ENCODE measurements around the gene TJP3. TPM values are rescaled to one million over a fixed set of nuclear protein-coding genes. Genes with fewer than 3 reads are reported as not detected.

Gene TJP3
- total RNA-seq, 4 donors from 2014 or later: 0.06 to 4.2 (median 0.17) TPM; not detected in 1

GRCh38 chr19:3784607-3785450 lies 76.6 kb downstream of the TJP3 start:
- no peak for DNase-seq (ENCODE audit: extremely low spot score)
- no peak overlapping the region for H3K27ac ChIP-seq (replicated peaks in 1 of 4)
- peak overlapping the region in 3 of 4 donors; percentile 20 to 44 (median 38) for H3K4me3 ChIP-seq
- WGBS: 24% methylated on average over 17 of the region's 25 CpGs
- TF ChIP-seq CTCF (IDR thresholded peaks at IDR 0.05) (no peak), POLR2A (IDR thresholded peaks at IDR 0.05; ENCODE audit: low read depth) (no peak), EP300 (IDR thresholded peaks at IDR 0.05) (no peak), POLR2AphosphoS5 (IDR thresholded peaks at IDR 0.05) (no peak)
- peaks cover 10 to 27% (median 23%) of the 10 kb centered on the region in 4 donors for H3K9me3 ChIP-seq
- no peaks in the 10 kb centered on the region for H3K36me3 ChIP-seq
- intact Hi-C loops (cut with DNase I): no loop called here
- H3K27me3 ChIP-seq: peaks cover 0 to 62% (median 14%) of the 10 kb centered on the region in 4 donors
- peaks cover 5 to 14% (median 9%) of the 10 kb centered on the region in 4 donors for H3K4me1 ChIP-seq

- H3K27me3 ChIP-seq: peaks cover 0 to 65% (median 14%) of the 10 kb centered on the region in 4 donors
- intact Hi-C loops (cut with DNase I): no loop called here
- TF ChIP-seq CTCF (IDR thresholded peaks at IDR 0.05) (no peak), POLR2A (IDR thresholded peaks at IDR 0.05; ENCODE audit: low read depth) (no peak), EP300 (IDR thresholded peaks at IDR 0.05) (no peak), POLR2AphosphoS5 (IDR thresholded peaks at IDR 0.05) (no peak)
- no peak overlapping the region for H3K27ac ChIP-seq (replicated peaks in 1 of 4)
- no peaks in the 10 kb centered on the region for H3K36me3 ChIP-seq
- no peak for DNase-seq (ENCODE audit: extremely low spot score)
- H3K4me3 ChIP-seq: peak overlapping the region; percentile 20 to 44 (median 38)
- 0% methylated on average over 7 of the region's 47 CpGs for WGBS
- H3K4me1 ChIP-seq: peaks cover 5 to 14% (median 9%) of the 10 kb centered on the region in 4 donors
- H3K9me3 ChIP-seq: peaks cover 10 to 26% (median 23%) of the 10 kb centered on the region in 4 donors
Measured at GRCh38 chr19:3785451-3785937, 77.3 kb downstream of the TJP3 start.

- H3K9me3 ChIP-seq: peaks cover 8 to 20% (median 17%) of the 10 kb centered on the region in 4 donors
- intact Hi-C loops (cut with DNase I): no loop called here
- no peak for DNase-seq (ENCODE audit: extremely low spot score)
- H3K27me3 ChIP-seq: peaks cover 0 to 68% (median 14%) of the 10 kb centered on the region in 4 donors
- 7% methylated on average over 29 of the region's 101 CpGs for WGBS
- no peak within 1 kb of the TSS for H3K27ac ChIP-seq (replicated peaks in 1 of 4)
- H3K4me3 ChIP-seq: peak within 1 kb of the TSS; percentile 20 to 44 (median 38)
- H3K36me3 ChIP-seq: no peaks in the 10 kb centered on the region
- peaks cover 5 to 14% (median 9%) of the 10 kb centered on the region in 4 donors for H3K4me1 ChIP-seq
- TF ChIP-seq CTCF (IDR thresholded peaks at IDR 0.05) (no peak), POLR2AphosphoS5 (IDR thresholded peaks at IDR 0.05) (no peak), POLR2A (IDR thresholded peaks at IDR 0.05; ENCODE audit: low read depth) (no peak), EP300 (IDR thresholded peaks at IDR 0.05) (no peak)
Measured at GRCh38 chr19:3785938-3786824, 78.0 kb downstream of the TJP3 start, which contains the start of gene MATK. Gene MATK, minus strand, starts transcription at chr19:3786381. Its CDS starts 1,246 bp downstream, at chr19:3785135.

- 42% methylated on average over 13 of the region's 16 CpGs for WGBS
- no peak for DNase-seq (ENCODE audit: extremely low spot score)
- H3K9me3 ChIP-seq: no peaks in the 10 kb centered on the region
- H3K36me3 ChIP-seq: no peaks in the 10 kb centered on the region
- intact Hi-C loops (cut with DNase I): no loop called here
- H3K4me1 ChIP-seq: peaks cover 5 to 14% (median 9%) of the 10 kb centered on the region in 4 donors
- H3K27me3 ChIP-seq: peaks cover 0 to 39% (median 10%) of the 10 kb centered on the region in 4 donors
- H3K4me3 ChIP-seq: no peak overlapping the region
- H3K27ac ChIP-seq (replicated peaks in 1 of 4): no peak overlapping the region
- TF ChIP-seq POLR2A (IDR thresholded peaks at IDR 0.05; ENCODE audit: low read depth): no peak
- no peak for TF ChIP-seq EP300 (IDR thresholded peaks at IDR 0.05)
- no peak for TF ChIP-seq CTCF (IDR thresholded peaks at IDR 0.05)
- TF ChIP-seq POLR2AphosphoS5 (IDR thresholded peaks at IDR 0.05): no peak
Measured at GRCh38 chr19:3788996-3789778, 81.0 kb downstream of the TJP3 start.

Data from esophagus muscularis mucosa (tissue), 4 donors.